ENCODE measurements around the gene SAG. TPM values are rescaled to one million over a fixed set of nuclear protein-coding genes. Genes with fewer than 3 reads are reported as not detected.
A peak's percentile ranks its signal among the peaks of the same experiment; 100 is the strongest.

SAG gene
- total and polyA plus RNA-seq, 9 of the 15 experiments (the other 6 are each of a cell fraction or from before 2014, with no cell fraction given), result 0.04 to 0.64 (median 0.31) TPM; not detected in 5

- 0 out of 4 replicates have a peak, but pooled peaks of 1 of the 2 experiments have one; percentile 18 for TF ChIP-seq MAZ (CRISPR knock-in tag; conservative IDR thresholded peaks at IDR 0.05 in 1 of 2, IDR thresholded peaks at IDR 0.05 in 1 of 2)
- no peak for TF ChIP-seq MED1 (CRISPR knock-in tag; IDR thresholded peaks at IDR 0.05; ENCODE audit: borderline replicate concordance)
- TF ChIP-seq, protein P1, sequence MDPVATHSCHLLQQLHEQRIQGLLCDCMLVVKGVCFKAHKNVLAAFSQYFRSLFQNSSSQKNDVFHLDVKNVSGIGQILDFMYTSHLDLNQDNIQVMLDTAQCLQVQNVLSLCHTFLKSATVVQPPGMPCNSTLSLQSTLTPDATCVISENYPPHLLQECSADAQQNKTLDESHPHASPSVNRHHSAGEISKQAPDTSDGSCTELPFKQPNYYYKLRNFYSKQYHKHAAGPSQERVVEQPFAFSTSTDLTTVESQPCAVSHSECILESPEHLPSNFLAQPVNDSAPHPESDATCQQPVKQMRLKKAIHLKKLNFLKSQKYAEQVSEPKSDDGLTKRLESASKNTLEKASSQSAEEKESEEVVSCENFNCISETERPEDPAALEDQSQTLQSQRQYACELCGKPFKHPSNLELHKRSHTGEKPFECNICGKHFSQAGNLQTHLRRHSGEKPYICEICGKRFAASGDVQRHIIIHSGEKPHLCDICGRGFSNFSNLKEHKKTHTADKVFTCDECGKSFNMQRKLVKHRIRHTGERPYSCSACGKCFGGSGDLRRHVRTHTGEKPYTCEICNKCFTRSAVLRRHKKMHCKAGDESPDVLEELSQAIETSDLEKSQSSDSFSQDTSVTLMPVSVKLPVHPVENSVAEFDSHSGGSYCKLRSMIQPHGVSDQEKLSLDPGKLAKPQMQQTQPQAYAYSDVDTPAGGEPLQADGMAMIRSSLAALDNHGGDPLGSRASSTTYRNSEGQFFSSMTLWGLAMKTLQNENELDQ (CRISPR knock-in tag; IDR thresholded peaks at IDR 0.05; ENCODE audit: borderline replicate concordance), result no peak
- no peak for TF ChIP-seq ZNF224 (CRISPR knock-in tag; IDR thresholded peaks at IDR 0.05)
- no peak for TF ChIP-seq TFAM (CRISPR knock-in tag; conservative IDR thresholded peaks at IDR 0.05)
- TF ChIP-seq, protein P2, sequence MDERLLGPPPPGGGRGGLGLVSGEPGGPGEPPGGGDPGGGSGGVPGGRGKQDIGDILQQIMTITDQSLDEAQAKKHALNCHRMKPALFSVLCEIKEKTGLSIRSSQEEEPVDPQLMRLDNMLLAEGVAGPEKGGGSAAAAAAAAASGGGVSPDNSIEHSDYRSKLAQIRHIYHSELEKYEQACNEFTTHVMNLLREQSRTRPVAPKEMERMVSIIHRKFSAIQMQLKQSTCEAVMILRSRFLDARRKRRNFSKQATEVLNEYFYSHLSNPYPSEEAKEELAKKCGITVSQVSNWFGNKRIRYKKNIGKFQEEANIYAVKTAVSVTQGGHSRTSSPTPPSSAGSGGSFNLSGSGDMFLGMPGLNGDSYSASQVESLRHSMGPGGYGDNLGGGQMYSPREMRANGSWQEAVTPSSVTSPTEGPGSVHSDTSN (CRISPR knock-in tag; IDR thresholded peaks at IDR 0.05; ENCODE audit: low read depth), result no peak
- TF ChIP-seq, protein P2 (tag; conservative IDR thresholded peaks at IDR 0.05; ENCODE audit: low read depth), result no peak
- no peak for TF ChIP-seq ZC3H8 (IDR thresholded peaks at IDR 0.05)
- peak in 1 of 2 experiments; percentile 50; a peak in 2 of 4 replicates for TF ChIP-seq RAD21 (CRISPR knock-in tag; conservative IDR thresholded peaks at IDR 0.05 in 1 of 2, IDR thresholded peaks at IDR 0.05 in 1 of 2)
- TF ChIP-seq PHB2 (IDR thresholded peaks at IDR 0.05; ENCODE audit: low read depth), result no peak
- no peak for TF ChIP-seq SP1 (CRISPR knock-in tag; IDR thresholded peaks at IDR 0.05)
- TF ChIP-seq, protein P3, sequence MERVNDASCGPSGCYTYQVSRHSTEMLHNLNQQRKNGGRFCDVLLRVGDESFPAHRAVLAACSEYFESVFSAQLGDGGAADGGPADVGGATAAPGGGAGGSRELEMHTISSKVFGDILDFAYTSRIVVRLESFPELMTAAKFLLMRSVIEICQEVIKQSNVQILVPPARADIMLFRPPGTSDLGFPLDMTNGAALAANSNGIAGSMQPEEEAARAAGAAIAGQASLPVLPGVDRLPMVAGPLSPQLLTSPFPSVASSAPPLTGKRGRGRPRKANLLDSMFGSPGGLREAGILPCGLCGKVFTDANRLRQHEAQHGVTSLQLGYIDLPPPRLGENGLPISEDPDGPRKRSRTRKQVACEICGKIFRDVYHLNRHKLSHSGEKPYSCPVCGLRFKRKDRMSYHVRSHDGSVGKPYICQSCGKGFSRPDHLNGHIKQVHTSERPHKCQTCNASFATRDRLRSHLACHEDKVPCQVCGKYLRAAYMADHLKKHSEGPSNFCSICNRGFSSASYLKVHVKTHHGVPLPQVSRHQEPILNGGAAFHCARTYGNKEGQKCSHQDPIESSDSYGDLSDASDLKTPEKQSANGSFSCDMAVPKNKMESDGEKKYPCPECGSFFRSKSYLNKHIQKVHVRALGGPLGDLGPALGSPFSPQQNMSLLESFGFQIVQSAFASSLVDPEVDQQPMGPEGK (CRISPR knock-in tag; IDR thresholded peaks at IDR 0.05; ENCODE audit: borderline replicate concordance), result no peak
- no peak for TF ChIP-seq NFXL1 (CRISPR knock-in tag; IDR thresholded peaks at IDR 0.05)
- no peak for TF ChIP-seq TSC22D4 (tag; IDR thresholded peaks at IDR 0.05)
- TF ChIP-seq BMI1 (IDR thresholded peaks at IDR 0.05; ENCODE audit: low read length), result no peak
- TF ChIP-seq BHLHE40 (IDR thresholded peaks at IDR 0.05; ENCODE audit: low read length), result no peak
- no peak for TF ChIP-seq ARID2 (IDR thresholded peaks at IDR 0.05)
- no peak for TF ChIP-seq PRPF4 (IDR thresholded peaks at IDR 0.05; ENCODE audit: insufficient read depth, low read depth, low read length, poor library complexity, severe bottlenecking)
- TF ChIP-seq ZNF764 (CRISPR knock-in tag; IDR thresholded peaks at IDR 0.05; ENCODE audit: low read depth), result no peak
- TF ChIP-seq MTA3 (IDR thresholded peaks at IDR 0.05; ENCODE audit: borderline replicate concordance), result no peak
- TF ChIP-seq, protein P4, sequence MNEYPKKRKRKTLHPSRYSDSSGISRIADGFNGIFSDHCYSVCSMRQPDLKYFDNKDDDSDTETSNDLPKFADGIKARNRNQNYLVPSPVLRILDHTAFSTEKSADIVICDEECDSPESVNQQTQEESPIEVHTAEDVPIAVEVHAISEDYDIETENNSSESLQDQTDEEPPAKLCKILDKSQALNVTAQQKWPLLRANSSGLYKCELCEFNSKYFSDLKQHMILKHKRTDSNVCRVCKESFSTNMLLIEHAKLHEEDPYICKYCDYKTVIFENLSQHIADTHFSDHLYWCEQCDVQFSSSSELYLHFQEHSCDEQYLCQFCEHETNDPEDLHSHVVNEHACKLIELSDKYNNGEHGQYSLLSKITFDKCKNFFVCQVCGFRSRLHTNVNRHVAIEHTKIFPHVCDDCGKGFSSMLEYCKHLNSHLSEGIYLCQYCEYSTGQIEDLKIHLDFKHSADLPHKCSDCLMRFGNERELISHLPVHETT (CRISPR knock-in tag; conservative IDR thresholded peaks at IDR 0.05 in 1 of 2, IDR thresholded peaks at IDR 0.05 in 1 of 2), result no peak
Measured at GRCh38 chr2:233323851-233324250, 16.2 kb downstream of the SAG start (continued).
